ENCODE measurements around the gene ANAPC1. TPM values are rescaled to one million over a fixed set of nuclear protein-coding genes. Genes with fewer than 3 reads are reported as not detected.
"Not testable (repeated sequence)": the region's sequence is repeated elsewhere in the genome, so short reads cannot be mapped to it uniquely, and the experiment has no call there.

The ANAPC1 gene
- total RNA-seq, 6 donors from 2014 or later = 26.8 to 47.1 (median 36.4) TPM

GRCh38 chr2:111910609-111911277, 26.8 kb upstream of the ANAPC1 start:
- WGBS, 2 donors = 50 to 55% methylated on average over 2 of the region's 2 CpGs
- Histone ChIP-seq H3K27me3 (no peaks in the 10 kb centered on the region), H3K36me3 (no peaks in the 10 kb centered on the region), H3K27ac (peak overlapping the region in 1 of 4 donors; percentile 41), H3K4me3 (no peak overlapping the region), H3K9me3 (no peaks in the 10 kb centered on the region), H3K4me1 (peaks cover 17 to 43% (median 32%) of the 10 kb centered on the region in 4 donors)
- no peak for TF ChIP-seq EP300 (IDR thresholded peaks at IDR 0.05)
- TF ChIP-seq POLR2A (IDR thresholded peaks at IDR 0.05) = no peak
- no peak for TF ChIP-seq POLR2AphosphoS5 (IDR thresholded peaks at IDR 0.05)
- TF ChIP-seq CTCF (IDR thresholded peaks at IDR 0.05) = no peak
- DNase-seq (peak in 1 of 2 donors; percentile 63), ATAC-seq (ENCODE audit: low FRiP score in 2 of 2) (no peak)

DNA sequence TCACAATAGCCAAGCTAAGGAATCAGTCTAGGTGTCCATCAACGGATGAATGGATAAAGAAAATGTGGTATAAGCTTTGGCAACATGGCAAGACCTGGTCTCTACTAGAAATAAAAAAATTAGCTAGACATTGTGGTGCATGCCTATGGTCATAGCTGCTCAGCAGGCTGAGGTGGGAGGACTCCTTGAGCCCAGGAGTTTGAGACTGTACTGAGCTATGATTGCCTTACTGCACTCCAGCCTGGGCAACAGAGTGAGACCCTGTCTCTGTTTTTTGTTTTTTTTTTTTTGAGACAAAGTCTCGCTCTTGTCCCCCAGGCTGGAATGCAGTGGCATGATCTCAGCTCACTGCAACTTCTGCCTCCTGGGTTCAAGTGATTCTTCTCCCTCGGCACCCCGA, 26.0 kb upstream of the ANAPC1 start:
- H3K36me3 ChIP-seq; H3K4me3 ChIP-seq; DNase-seq; H3K9me3 ChIP-seq; ATAC-seq (ENCODE audit: low FRiP score in 2 of 2); H3K27me3 ChIP-seq: not testable (repeated sequence)
- WGBS, 2 donors = 91 to 92% methylated on average over 4 of the region's 4 CpGs
- Histone ChIP-seq H3K27ac (peak overlapping the region in 1 of 4 donors; percentile 5), H3K4me1 (peaks cover 19 to 50% (median 35%) of the 10 kb centered on the region in 4 donors)

- H3K9me3 ChIP-seq = no peaks in the 10 kb centered on the region
- no peak for ATAC-seq (ENCODE audit: low FRiP score in 2 of 2)
- WGBS, 2 donors = 73 to 83% methylated on average over 3 of the region's 3 CpGs
- no peak for TF ChIP-seq POLR2A (IDR thresholded peaks at IDR 0.05)
- no peak for TF ChIP-seq EP300 (IDR thresholded peaks at IDR 0.05)
- no peak for TF ChIP-seq CTCF (IDR thresholded peaks at IDR 0.05)
- TF ChIP-seq POLR2AphosphoS5 (IDR thresholded peaks at IDR 0.05) = no peak
- H3K4me3 ChIP-seq = no peak overlapping the region
- peak overlapping the region in 1 of 4 donors; percentile 54 for H3K27ac ChIP-seq
- H3K27me3 ChIP-seq = no peaks in the 10 kb centered on the region
- no peak for DNase-seq
- H3K36me3 ChIP-seq = no peaks in the 10 kb centered on the region
- H3K4me1 ChIP-seq = peaks cover 19 to 55% (median 42%) of the 10 kb centered on the region in 4 donors
These were observed 25.1 kb upstream of the ANAPC1 start for GRCh38 chr2:111909079-111909478.

GRCh38 chr2:111908578-111908977, 24.6 kb upstream of the ANAPC1 start:
- no peaks in the 10 kb centered on the region for H3K9me3 ChIP-seq
- H3K27ac ChIP-seq = peak overlapping the region in 1 of 4 donors; percentile 42
- H3K4me3 ChIP-seq = no peak overlapping the region
- H3K36me3 ChIP-seq = no peaks in the 10 kb centered on the region
- H3K27me3 ChIP-seq = no peaks in the 10 kb centered on the region
- no peak for DNase-seq
- peaks cover 19 to 57% (median 43%) of the 10 kb centered on the region in 4 donors for H3K4me1 ChIP-seq
- TF ChIP-seq EP300 (IDR thresholded peaks at IDR 0.05) = no peak
- TF ChIP-seq POLR2A (IDR thresholded peaks at IDR 0.05) = no peak
- TF ChIP-seq POLR2AphosphoS5 (IDR thresholded peaks at IDR 0.05) = no peak
- TF ChIP-seq CTCF (IDR thresholded peaks at IDR 0.05) = no peak
- no peak for ATAC-seq (ENCODE audit: low FRiP score in 2 of 2)
- 59 to 70% methylated on average over 1 of the region's 1 CpG for WGBS, 2 donors

DNA sequence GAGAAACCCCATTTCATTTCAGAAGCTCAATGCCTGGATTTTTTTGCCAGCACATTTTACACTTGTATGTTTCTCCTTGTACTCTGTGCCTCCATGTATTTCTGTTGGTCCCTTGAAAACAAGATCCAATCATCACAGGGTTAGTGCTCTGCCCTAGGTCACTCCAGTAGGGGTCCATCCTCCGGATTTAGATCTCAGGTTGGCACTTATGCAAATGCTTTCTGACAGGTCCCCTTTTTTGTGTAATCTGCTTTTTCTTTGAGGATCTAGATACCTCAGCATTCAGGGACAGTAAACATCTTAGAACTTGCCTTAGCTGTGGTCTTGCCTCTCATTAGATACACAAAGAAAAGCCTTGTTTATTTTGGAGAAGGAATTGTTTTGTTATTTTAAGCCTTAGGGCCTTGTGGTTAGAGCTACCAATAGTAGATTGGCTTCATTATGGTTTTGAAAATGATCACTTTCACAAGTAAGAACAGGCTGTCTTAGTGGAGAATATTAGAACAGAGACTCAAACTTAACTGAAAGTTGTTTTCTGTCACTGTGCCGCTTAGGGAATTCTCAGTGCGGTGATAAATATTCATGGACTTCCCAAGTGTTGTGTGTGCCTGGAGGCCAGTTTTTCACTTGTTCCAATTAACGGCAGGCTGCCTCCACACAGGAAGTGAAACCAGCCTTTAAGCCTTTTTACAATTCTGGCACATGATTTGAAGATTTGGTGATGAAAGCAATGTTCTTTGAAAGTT, 22.2 kb upstream of the ANAPC1 start:
- peak in 1 of 2 donors; percentile 39 for DNase-seq
- Histone ChIP-seq H3K4me1 (peaks cover 18 to 57% (median 44%) of the 10 kb centered on the region in 4 donors), H3K36me3 (no peaks in the 10 kb centered on the region), H3K27ac (peak overlapping the region; percentile 49 to 69 (median 62)), H3K27me3 (no peaks in the 10 kb centered on the region), H3K9me3 (no peaks in the 10 kb centered on the region), H3K4me3 (no peak overlapping the region)
- TF ChIP-seq POLR2A (IDR thresholded peaks at IDR 0.05) = peak in 1 of 4 donors; percentile 39
- TF ChIP-seq CTCF (IDR thresholded peaks at IDR 0.05) = no peak
- TF ChIP-seq POLR2AphosphoS5 (IDR thresholded peaks at IDR 0.05) = no peak
- no peak for TF ChIP-seq EP300 (IDR thresholded peaks at IDR 0.05)
- WGBS, 2 donors = 11 to 13% methylated on average over 4 of the region's 4 CpGs
- ATAC-seq (ENCODE audit: low FRiP score in 2 of 2) = peak in 1 of 2 donors; percentile 68

GRCh38 chr2:111905475-111905869, 21.5 kb upstream of the ANAPC1 start:
- WGBS, 2 donors = 96 to 98% methylated on average over 9 of the region's 9 CpGs
- H3K9me3 ChIP-seq, H3K36me3 ChIP-seq: not testable (repeated sequence)

More at GRCh38 chr2:111905475-111905869, 21.5 kb upstream of the ANAPC1 start:
- DNase-seq; H3K4me3 ChIP-seq; H3K27me3 ChIP-seq; ATAC-seq (ENCODE audit: low FRiP score in 2 of 2): not testable (repeated sequence)
- Histone ChIP-seq H3K27ac (peak overlapping the region; percentile 49 to 69 (median 62)), H3K4me1 (peaks cover 20 to 60% (median 46%) of the 10 kb centered on the region in 4 donors)
